T-helper 2 cell treated with Interferon-gamma antibody and Interleukin-4, amounts not matched to agents 5 μg/mL and 100 μg/mL, for 36 hours (primary cell): Measurements from ENCODE around the gene DAND5.
A peak's percentile ranks its signal among the peaks of the same experiment; 100 is the strongest.

Experiments
- DNase-seq: peaks from one replicate; pipeline ENCODE4 v3.0.0; 2021; ENCODE audit warnings: low spot score
- H3K27ac Mint-ChIP-seq: one replicate; pipeline ENCODE4 v1.8.0; 2021; ENCODE audit warnings: mild to moderate bottlenecking, mixed read lengths
- H3K27me3 Mint-ChIP-seq: one replicate; pipeline ENCODE4 v1.8.0; 2021; ENCODE audit warnings: low read depth, mixed read lengths
- H3K36me3 Mint-ChIP-seq: one replicate; pipeline ENCODE4 v1.8.0; 2021; ENCODE audit warnings: low read depth, mixed read lengths
- H3K4me1 Mint-ChIP-seq: one replicate; pipeline ENCODE4 v1.8.0; 2021; ENCODE audit warnings: low read depth, mixed read lengths
- H3K4me3 Mint-ChIP-seq: one replicate; pipeline ENCODE4 v1.8.0; 2022; ENCODE audit warnings: mild to moderate bottlenecking, moderate library complexity, mixed read lengths
- H3K9me3 Mint-ChIP-seq: one replicate; pipeline ENCODE4 v1.8.0; 2021; ENCODE audit warnings: mixed read lengths

Gene DAND5

DNA sequence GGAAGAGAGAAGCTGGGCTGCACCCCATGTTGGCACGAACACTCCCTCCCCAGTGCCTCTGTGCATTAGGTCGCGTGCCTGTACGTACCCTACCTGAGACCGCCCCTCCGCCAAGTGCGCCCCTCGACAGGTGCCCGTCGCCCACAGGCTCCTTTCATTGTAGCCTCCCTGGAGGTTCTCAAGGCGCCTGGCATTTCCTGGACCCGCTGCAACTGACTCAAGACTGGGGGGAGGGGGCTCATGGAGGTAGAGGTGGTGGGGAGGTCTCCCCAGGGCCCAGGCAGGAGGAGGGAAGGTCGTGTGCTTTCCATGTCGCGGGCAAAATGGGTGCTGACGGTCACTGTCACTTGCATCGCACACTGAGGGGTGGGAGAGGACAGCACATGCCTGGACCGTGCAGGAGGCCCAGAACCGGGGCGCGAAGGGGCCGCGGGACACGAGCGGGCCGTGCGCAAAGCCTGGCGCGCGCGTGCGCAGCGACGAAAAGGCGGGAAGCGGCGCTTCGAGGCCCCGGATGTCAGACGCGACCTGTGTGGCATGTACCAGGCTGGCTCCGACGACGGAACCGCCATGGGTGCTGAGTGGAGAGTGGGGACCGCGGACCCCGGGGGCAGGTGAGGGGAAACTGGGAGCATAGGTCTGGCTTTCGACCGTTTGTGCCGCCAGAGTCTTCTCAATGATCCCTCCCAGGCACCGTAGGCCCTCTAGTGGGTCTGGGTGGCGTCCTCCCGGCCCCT lies 42.4 kb downstream of the DAND5 start:
- peaks cover 63% of the 10 kb centered on the region for H3K27me3 Mint-ChIP-seq
- peaks cover 10% of the 10 kb centered on the region for H3K4me1 Mint-ChIP-seq
- DNase-seq = no peak
- H3K4me3 Mint-ChIP-seq = no peak overlapping the region
- no peak overlapping the region for H3K27ac Mint-ChIP-seq
- H3K36me3 Mint-ChIP-seq = no peaks in the 10 kb centered on the region
- no peaks in the 10 kb centered on the region for H3K9me3 Mint-ChIP-seq

GRCh38 chr19:13012390-13012689 lies 43.0 kb downstream of the DAND5 start:
- H3K27ac Mint-ChIP-seq = no peak overlapping the region
- no peaks in the 10 kb centered on the region for H3K36me3 Mint-ChIP-seq
- H3K4me3 Mint-ChIP-seq = no peak overlapping the region
- no peaks in the 10 kb centered on the region for H3K9me3 Mint-ChIP-seq
- no peak for DNase-seq
- peaks cover 10% of the 10 kb centered on the region for H3K4me1 Mint-ChIP-seq
- H3K27me3 Mint-ChIP-seq = peaks cover 67% of the 10 kb centered on the region

DNA sequence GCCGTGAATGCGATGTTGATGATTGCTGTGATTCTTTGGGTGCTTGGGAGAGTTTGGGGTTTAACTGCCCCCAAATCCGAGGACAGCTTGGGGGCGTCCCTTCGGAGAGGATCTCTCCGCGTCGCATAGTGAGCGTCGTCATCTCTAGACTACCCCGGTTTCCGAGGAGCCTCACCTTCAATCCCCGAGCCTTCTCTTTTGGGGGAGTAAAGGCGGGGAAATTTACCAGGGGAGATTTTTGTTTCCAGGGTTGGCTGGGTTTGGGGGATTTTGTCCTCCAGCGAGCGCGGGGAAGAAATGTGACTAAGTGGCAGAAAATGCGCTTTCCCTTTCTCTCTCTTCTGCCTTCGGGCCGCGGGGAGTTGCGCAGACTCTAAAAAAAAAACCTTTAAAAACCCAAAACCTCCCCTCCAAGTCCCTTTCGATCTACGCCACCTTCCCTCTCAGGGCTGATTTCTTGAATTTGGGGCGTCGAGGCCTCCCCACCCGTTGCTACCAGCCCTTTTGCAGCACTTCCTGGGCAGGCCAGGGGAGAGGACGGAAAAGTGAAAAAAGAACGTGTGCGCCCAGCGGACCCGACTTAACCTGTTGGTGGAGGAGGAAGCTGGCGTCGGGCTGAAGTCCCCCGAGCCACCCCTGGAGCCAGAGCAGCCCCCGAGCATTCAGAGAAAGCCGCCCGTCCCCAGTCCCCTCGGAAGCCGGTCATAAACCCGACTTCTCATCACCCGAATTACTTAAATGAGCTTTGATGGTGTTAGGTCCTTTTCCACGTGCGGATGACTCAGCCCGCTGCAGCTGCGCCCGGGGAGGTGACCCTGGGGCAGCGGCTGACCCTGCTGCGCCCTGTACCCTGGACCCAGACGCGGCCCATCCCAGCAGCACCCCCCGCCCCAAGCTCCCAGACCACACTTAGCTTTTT lies 43.6 kb downstream of the DAND5 start:
- Mint-ChIP-seq H3K36me3 (no peaks in the 10 kb centered on the region), H3K4me1 (peaks cover 10% of the 10 kb centered on the region), H3K27ac (peak overlapping the region; percentile 5), H3K27me3 (peaks cover 71% of the 10 kb centered on the region), H3K9me3 (no peaks in the 10 kb centered on the region), H3K4me3 (peak overlapping the region; percentile 68)
- no peak for DNase-seq

DNA sequence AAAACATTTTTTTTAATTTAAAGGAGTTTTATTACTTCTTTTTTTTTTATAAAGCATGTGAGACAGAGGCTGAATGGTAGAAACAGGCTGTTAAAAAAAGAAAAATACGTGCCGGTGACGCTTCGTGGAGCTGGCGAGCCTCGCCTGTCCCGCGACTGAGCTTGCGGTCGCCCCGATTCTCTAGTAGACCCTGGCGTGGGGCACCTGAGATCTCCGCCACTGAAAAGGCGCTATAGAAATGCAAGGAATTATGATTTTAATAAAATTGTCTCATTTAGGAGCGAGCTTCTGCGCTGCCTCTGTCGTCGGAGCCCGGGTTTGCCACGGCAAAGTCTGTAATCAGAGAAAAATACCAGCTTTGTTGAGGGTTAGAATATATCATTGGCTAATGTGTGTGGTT lies 44.3 kb downstream of the DAND5 start:
- peak overlapping the region; percentile 43 for H3K4me3 Mint-ChIP-seq

DNA sequence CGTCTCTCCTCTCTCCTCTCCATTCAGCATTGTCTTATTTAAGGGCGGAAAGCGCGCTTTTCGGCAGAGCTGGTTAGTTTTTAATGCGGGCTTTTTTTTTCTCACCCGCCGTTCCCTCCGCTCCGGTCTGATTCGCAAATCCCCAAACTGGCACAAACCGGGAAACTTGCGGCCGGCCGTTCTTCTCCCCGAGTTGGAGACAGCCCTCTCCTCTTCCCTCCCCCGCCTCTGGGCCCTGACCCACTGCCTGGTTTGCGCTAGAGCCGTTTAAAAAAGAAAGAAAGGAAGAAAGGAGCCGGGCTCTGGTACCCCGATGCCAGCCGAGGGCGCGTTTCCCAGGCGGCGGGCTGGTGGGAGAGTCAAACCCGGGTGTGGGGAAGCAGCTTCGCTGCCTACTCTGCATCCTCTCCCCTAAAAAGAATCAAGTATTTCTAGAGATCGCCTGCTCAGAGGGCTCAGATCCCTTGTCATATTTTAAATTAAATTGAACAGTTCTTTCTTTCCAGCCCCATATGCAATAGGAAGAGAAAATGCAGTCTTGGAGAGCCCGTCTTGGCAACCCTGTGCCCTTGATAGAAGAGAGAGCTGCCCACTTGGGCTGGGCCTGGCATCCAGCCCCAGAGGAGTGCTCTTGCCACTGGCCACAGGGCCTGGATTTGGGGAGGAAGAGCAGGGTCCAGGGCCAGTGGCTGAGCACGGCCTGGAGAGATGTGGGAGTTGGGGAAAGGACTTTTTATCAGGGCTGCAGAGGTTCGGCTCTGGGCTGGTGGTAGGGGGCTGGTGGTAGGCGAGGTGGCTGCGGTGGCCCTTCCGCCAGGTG lies 44.9 kb downstream of the DAND5 start:
- peaks cover 10% of the 10 kb centered on the region for H3K4me1 Mint-ChIP-seq
- peaks cover 73% of the 10 kb centered on the region for H3K27me3 Mint-ChIP-seq
- no peak overlapping the region for H3K27ac Mint-ChIP-seq
- DNase-seq = no peak
- H3K9me3 Mint-ChIP-seq = no peaks in the 10 kb centered on the region
- H3K4me3 Mint-ChIP-seq = peak overlapping the region; percentile 43
- H3K36me3 Mint-ChIP-seq = no peaks in the 10 kb centered on the region

More for the DNA sequence above, 44.3 kb downstream of the DAND5 start:
- Mint-ChIP-seq H3K27me3 (peaks cover 72% of the 10 kb centered on the region), H3K4me1 (peaks cover 10% of the 10 kb centered on the region), H3K36me3 (no peaks in the 10 kb centered on the region), H3K9me3 (no peaks in the 10 kb centered on the region), H3K27ac (no peak overlapping the region)
- DNase-seq = no peak

DNA sequence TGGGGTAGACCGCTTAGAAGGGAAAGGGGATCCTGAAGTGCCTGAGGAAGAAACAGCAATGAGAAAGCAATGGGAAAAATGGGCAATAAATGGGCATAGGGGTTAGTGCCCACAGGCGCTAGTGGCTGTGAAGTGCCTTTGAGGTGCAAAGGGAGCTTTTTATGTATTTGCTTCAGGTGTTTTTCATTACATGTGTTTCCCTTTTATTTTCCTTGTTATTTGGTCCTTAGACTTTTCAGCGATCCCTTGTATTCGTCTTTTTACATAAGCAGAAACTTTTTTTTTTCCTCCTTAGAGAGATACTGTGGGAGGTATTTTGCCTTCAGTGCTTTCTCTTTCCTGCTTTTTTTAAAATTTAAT lies 45.5 kb downstream of the DAND5 start:
- Mint-ChIP-seq H3K9me3 (no peaks in the 10 kb centered on the region), H3K36me3 (no peaks in the 10 kb centered on the region), H3K4me1 (peaks cover 10% of the 10 kb centered on the region), H3K27ac (no peak overlapping the region), H3K4me3 (no peak overlapping the region), H3K27me3 (peaks cover 74% of the 10 kb centered on the region)
- no peak for DNase-seq

- Mint-ChIP-seq H3K27ac (no peak overlapping the region), H3K27me3 (peaks cover 72% of the 10 kb centered on the region), H3K36me3 (no peaks in the 10 kb centered on the region), H3K9me3 (no peaks in the 10 kb centered on the region), H3K4me1 (peaks cover 10% of the 10 kb centered on the region), H3K4me3 (no peak overlapping the region)
- no peak for DNase-seq
Measured at GRCh38 chr19:13015361-13016223, 46.2 kb downstream of the DAND5 start.

- H3K4me3 Mint-ChIP-seq = no peak overlapping the region
- H3K27me3 Mint-ChIP-seq = peaks cover 71% of the 10 kb centered on the region
- H3K27ac Mint-ChIP-seq = no peak overlapping the region
- H3K36me3 Mint-ChIP-seq = no peaks in the 10 kb centered on the region
- peaks cover 10% of the 10 kb centered on the region for H3K4me1 Mint-ChIP-seq
- no peaks in the 10 kb centered on the region for H3K9me3 Mint-ChIP-seq
- DNase-seq = no peak
Measured at GRCh38 chr19:13016245-13016627, 46.9 kb downstream of the DAND5 start.

- Mint-ChIP-seq H3K4me1 (peaks cover 10% of the 10 kb centered on the region), H3K9me3 (no peaks in the 10 kb centered on the region), H3K4me3 (no peak overlapping the region), H3K27ac (no peak overlapping the region), H3K27me3 (peaks cover 71% of the 10 kb centered on the region), H3K36me3 (no peaks in the 10 kb centered on the region)
- DNase-seq = no peak
Measured at GRCh38 chr19:13016628-13017305, 47.4 kb downstream of the DAND5 start.

- no peak overlapping the region for H3K27ac Mint-ChIP-seq
- H3K36me3 Mint-ChIP-seq = no peaks in the 10 kb centered on the region
- no peaks in the 10 kb centered on the region for H3K9me3 Mint-ChIP-seq
- H3K4me1 Mint-ChIP-seq = peaks cover 10% of the 10 kb centered on the region
- H3K4me3 Mint-ChIP-seq = no peak overlapping the region
- peaks cover 75% of the 10 kb centered on the region for H3K27me3 Mint-ChIP-seq
- no peak for DNase-seq
Measured at GRCh38 chr19:13017306-13018034, 48.1 kb downstream of the DAND5 start.

- H3K36me3 Mint-ChIP-seq = no peaks in the 10 kb centered on the region
- no peak overlapping the region for H3K4me3 Mint-ChIP-seq
- H3K4me1 Mint-ChIP-seq = peaks cover 6% of the 10 kb centered on the region
- no peak overlapping the region for H3K27ac Mint-ChIP-seq
- H3K9me3 Mint-ChIP-seq = no peaks in the 10 kb centered on the region
- no peak for DNase-seq
- H3K27me3 Mint-ChIP-seq = peaks cover 72% of the 10 kb centered on the region
Measured at GRCh38 chr19:13018035-13018914, 48.9 kb downstream of the DAND5 start.

GRCh38 chr19:13019332-13019731 lies 50.0 kb downstream of the DAND5 start:
- DNase-seq = no peak
- H3K27ac Mint-ChIP-seq = no peak overlapping the region
- no peaks in the 10 kb centered on the region for H3K9me3 Mint-ChIP-seq
- H3K36me3 Mint-ChIP-seq = no peaks in the 10 kb centered on the region
- peaks cover 71% of the 10 kb centered on the region for H3K27me3 Mint-ChIP-seq
- H3K4me3 Mint-ChIP-seq = no peak overlapping the region
- peaks cover 8% of the 10 kb centered on the region for H3K4me1 Mint-ChIP-seq
